Measurements from ENCODE around the gene QSER1.
A peak's percentile ranks its signal among the peaks of the same experiment; 100 is the strongest.
"Not testable (repeated sequence)": the region's sequence is repeated elsewhere in the genome, so short reads cannot be mapped to it uniquely, and the experiment has no call there.

QSER1 gene

GRCh38 chr11:33001281-33001680 is 108.7 kb downstream of the QSER1 start:
- no peak for DNase-seq (ENCODE audit: low read depth)

GRCh38 chr11:33001751-33002542 is 109.3 kb downstream of the QSER1 start:
- DNase-seq (ENCODE audit: low read depth) = no peak

- DNase-seq (ENCODE audit: low read depth) = no peak
Observed at GRCh38 chr11:33005175-33005574, 112.6 kb downstream of the QSER1 start.

GRCh38 chr11:33006010-33006409 is 113.4 kb downstream of the QSER1 start:
- DNase-seq (ENCODE audit: low read depth) = no peak

- no peak for DNase-seq (ENCODE audit: low read depth)
Observed at GRCh38 chr11:33013755-33014154, 121.1 kb downstream of the QSER1 start.

GRCh38 chr11:33015621-33016551 is 123.3 kb downstream of the QSER1 start, which contains the start of gene DEPDC7:
DEPDC7 (plus strand) TSS chr11:33015878; CDS start chr11:33015956, 78 bp downstream.
- peak; percentile 49 for DNase-seq (ENCODE audit: low read depth)

- DNase-seq (ENCODE audit: low read depth) = no peak
Observed at GRCh38 chr11:33016654-33017053, 124.0 kb downstream of the QSER1 start.

GRCh38 chr11:33017478-33017877 is 124.9 kb downstream of the QSER1 start:
- no peak for DNase-seq (ENCODE audit: low read depth)

- no peak for DNase-seq (ENCODE audit: low read depth)
Observed at GRCh38 chr11:33017965-33018364, 125.4 kb downstream of the QSER1 start.

- DNase-seq (ENCODE audit: low read depth) = no peak
Observed at GRCh38 chr11:33018840-33019239, 126.2 kb downstream of the QSER1 start.

- DNase-seq (ENCODE audit: low read depth) = no peak
Observed at GRCh38 chr11:33021501-33021900, 128.9 kb downstream of the QSER1 start.

- DNase-seq (ENCODE audit: low read depth) = no peak
Observed at GRCh38 chr11:33021937-33022336, 129.3 kb downstream of the QSER1 start.

- DNase-seq (ENCODE audit: low read depth) = no peak
Observed at GRCh38 chr11:33025339-33025722, 132.7 kb downstream of the QSER1 start.

GRCh38 chr11:33027233-33027632 is 134.6 kb downstream of the QSER1 start:
- no peak for DNase-seq (ENCODE audit: low read depth)

GRCh38 chr11:33027846-33028536 is 135.4 kb downstream of the QSER1 start:
- DNase-seq (ENCODE audit: low read depth) = no peak

- DNase-seq (ENCODE audit: low read depth) = no peak
Observed at GRCh38 chr11:33028537-33028914, 135.9 kb downstream of the QSER1 start.

- not testable (repeated sequence) for DNase-seq (ENCODE audit: low read depth)
Observed at GRCh38 chr11:33029218-33029617, 136.6 kb downstream of the QSER1 start.
